Measurements from ENCODE around the gene TNS3. TPM values are rescaled to one million over a fixed set of nuclear protein-coding genes. Genes with fewer than 3 reads are reported as not detected.

TNS3 gene
- total RNA-seq, 1 experiment from 2014 or later: 9.5 TPM

GRCh38 chr7:47435889-47436312 lies 146.0 kb downstream of the TNS3 start:
- Histone ChIP-seq H2BK15ac (ENCODE audit: low read depth, low read length) (no peak overlapping the region), H3K4ac (ENCODE audit: low read depth, low read length) (no peak overlapping the region), H3K79me1 (ENCODE audit: insufficient read depth, low read depth, low read length, poor library complexity, severe bottlenecking) (no peaks in the 10 kb centered on the region), H2BK12ac (ENCODE audit: insufficient read length, low read depth, low read length) (no peak overlapping the region), H4K8ac (replicated peaks; ENCODE audit: insufficient read length, low read depth, low read length) (no peak overlapping the region), H3K27ac (ENCODE audit: insufficient read length, low read depth, low read length) (no peak overlapping the region), H2BK20ac (ENCODE audit: low read depth, low read length, poor library complexity, severe bottlenecking) (no peak overlapping the region), H2BK120ac (ENCODE audit: low read depth, low read length, poor library complexity, severe bottlenecking) (no peak overlapping the region), H3K9me3 (ENCODE audit: control insufficient read depth, low read depth, low read length) (no peaks in the 10 kb centered on the region), H3K4me2 (ENCODE audit: insufficient read depth, insufficient read length, low read length) (no peak overlapping the region), H3T11ph (ENCODE audit: low read length) (no peak overlapping the region), H3K23ac (ENCODE audit: insufficient read length, low read depth, low read length) (no peak overlapping the region), H3K27me3 (ENCODE audit: insufficient read depth, low read length) (no peaks in the 10 kb centered on the region), H3K79me2 (ENCODE audit: insufficient read depth, low read length) (no peaks in the 10 kb centered on the region), H3K9ac (ENCODE audit: extremely low read depth, insufficient read length, low read length) (no peak overlapping the region), H4K5ac (ENCODE audit: insufficient read length, low read depth, low read length) (no peak overlapping the region), H2AK5ac (ENCODE audit: insufficient read length, low read length) (no peak overlapping the region), H4K20me1 (ENCODE audit: control insufficient read depth, insufficient read depth, insufficient read length) (peaks cover 3% of the 10 kb centered on the region), H3K56ac (ENCODE audit: insufficient read length, low read depth, low read length) (no peak overlapping the region), H2BK5ac (ENCODE audit: insufficient read length, low read length) (no peak overlapping the region), H3K18ac (ENCODE audit: insufficient read length, low read depth, low read length) (no peak overlapping the region), H3K14ac (ENCODE audit: insufficient read depth, low read length) (no peak overlapping the region), H3K4me1 (ENCODE audit: insufficient read depth, low read length) (no peaks in the 10 kb centered on the region), H3K23me2 (ENCODE audit: insufficient read length, low read depth, low read length, poor library complexity, severe bottlenecking) (no peaks in the 10 kb centered on the region), H4K91ac (ENCODE audit: insufficient read length, low read depth, low read length) (no peak overlapping the region), H2AFZ (ENCODE audit: low read length) (no peak overlapping the region)
- no peak overlapping the region for H3K27ac Mint-ChIP-seq
- no peaks in the 10 kb centered on the region for H3K9me3 Mint-ChIP-seq
- H3K4me3 Mint-ChIP-seq: no peak overlapping the region
- peaks cover 3% of the 10 kb centered on the region; the same call in 1 of the 2 replicates for H3K27me3 Mint-ChIP-seq (ENCODE audit: low read depth)
- TF ChIP-seq, protein P1, sequence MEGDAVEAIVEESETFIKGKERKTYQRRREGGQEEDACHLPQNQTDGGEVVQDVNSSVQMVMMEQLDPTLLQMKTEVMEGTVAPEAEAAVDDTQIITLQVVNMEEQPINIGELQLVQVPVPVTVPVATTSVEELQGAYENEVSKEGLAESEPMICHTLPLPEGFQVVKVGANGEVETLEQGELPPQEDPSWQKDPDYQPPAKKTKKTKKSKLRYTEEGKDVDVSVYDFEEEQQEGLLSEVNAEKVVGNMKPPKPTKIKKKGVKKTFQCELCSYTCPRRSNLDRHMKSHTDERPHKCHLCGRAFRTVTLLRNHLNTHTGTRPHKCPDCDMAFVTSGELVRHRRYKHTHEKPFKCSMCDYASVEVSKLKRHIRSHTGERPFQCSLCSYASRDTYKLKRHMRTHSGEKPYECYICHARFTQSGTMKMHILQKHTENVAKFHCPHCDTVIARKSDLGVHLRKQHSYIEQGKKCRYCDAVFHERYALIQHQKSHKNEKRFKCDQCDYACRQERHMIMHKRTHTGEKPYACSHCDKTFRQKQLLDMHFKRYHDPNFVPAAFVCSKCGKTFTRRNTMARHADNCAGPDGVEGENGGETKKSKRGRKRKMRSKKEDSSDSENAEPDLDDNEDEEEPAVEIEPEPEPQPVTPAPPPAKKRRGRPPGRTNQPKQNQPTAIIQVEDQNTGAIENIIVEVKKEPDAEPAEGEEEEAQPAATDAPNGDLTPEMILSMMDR (conservative IDR thresholded peaks at IDR 0.05): peak; percentile 77
- peak; percentile 63 for DNase-seq
- peaks cover 0 to 3% of the 10 kb centered on the region in 2 experiments; a peak in 1 of 4 replicates for H3K4me1 Mint-ChIP-seq
- WGBS (ENCODE audit: extremely low coverage, insufficient read length, low lambda C conversion rate): no CpG with 5 or more reads among the region's 5 CpGs
- H3K36me3 Mint-ChIP-seq (ENCODE audit: insufficient read depth in 1 of 3, low read depth in 3 of 3): peaks cover 0 to 7% (median under 1%) of the 10 kb centered on the region in 3 experiments; a peak in 5 of 7 replicates
